ENCODE results near the gene SLC39A6. TPM values are rescaled to one million over a fixed set of nuclear protein-coding genes. Genes with fewer than 3 reads are reported as not detected.

The SLC39A6 gene
- total and polyA plus RNA-seq, 2 of the 13 experiments (the other 11 are each of a cell fraction or from before 2014, with no cell fraction given), result 41.7 to 59.2 TPM

DNA sequence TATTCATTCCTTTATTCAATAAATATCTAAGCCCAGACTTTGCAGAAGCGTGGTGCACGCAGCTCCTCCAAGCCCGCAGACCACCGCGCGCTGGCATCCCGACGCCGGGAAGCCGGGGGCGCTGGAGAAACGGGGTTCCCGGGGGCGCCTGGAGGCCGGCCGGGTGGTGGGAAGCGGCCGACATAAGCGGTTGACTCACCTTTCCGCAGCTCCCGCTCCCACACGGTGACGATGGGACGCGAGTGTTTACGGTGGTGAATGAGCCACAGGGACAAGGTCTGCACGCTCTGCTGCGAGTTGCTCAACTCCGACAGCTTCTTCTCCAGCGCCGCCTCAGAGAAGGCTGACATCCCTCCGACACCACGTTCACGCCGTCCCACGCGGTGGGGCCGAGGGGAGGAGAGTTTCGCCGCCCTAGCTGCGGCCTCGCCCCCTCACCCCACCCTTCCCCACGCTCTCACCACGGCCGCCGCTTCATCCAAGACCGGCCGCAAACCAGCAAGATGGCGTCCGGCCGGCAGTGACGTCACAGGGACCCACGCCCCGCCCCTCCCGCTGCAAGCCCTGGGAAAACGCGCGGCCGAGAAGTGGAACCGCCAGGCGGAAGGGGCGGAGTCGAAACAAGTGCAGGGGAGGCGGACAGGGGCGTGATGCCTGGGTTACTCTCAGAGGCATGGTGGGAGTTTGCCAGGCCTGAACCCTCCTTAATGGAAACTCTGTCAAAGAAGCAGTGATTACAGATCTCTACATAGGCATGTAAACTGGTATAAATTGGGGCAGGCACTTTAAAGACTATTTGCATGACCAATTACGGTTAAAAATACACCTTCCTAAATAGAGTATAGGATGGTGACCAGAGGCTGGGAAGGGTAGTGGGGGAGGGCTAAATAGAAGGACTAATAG is 61.8 kb downstream of the SLC39A6 start, which contains the start of gene RPRD1A (continued):
- TF ChIP-seq ZNF878 (CRISPR knock-in tag; IDR thresholded peaks at IDR 0.05) (0 out of 2 replicates have a peak, but pooled peaks have one; percentile 46), ZFYVE20 (CRISPR knock-in tag; IDR thresholded peaks at IDR 0.05; ENCODE audit: borderline replicate concordance, low read depth) (no peak), RFX5 (IDR thresholded peaks at IDR 0.05; ENCODE audit: low read depth, low read length) (peak; percentile 68; the same call in 1 of the 2 replicates), ZNF839 (CRISPR knock-in tag; IDR thresholded peaks at IDR 0.05; ENCODE audit: borderline replicate concordance) (no peak; the same call in 1 of the 2 replicates), ZFP62 (CRISPR knock-in tag; IDR thresholded peaks at IDR 0.05) (no peak), NCOR1 (IDR thresholded peaks at IDR 0.05; ENCODE audit: borderline replicate concordance, low read length) (no peak; the same call in 1 of the 2 replicates), TRIM24 (CRISPR knock-in tag; IDR thresholded peaks at IDR 0.05) (no peak), MIXL1 (CRISPR knock-in tag; IDR thresholded peaks at IDR 0.05) (no peak), ZNF562 (CRISPR knock-in tag; IDR thresholded peaks at IDR 0.05; ENCODE audit: borderline replicate concordance) (no peak), RBM39 (IDR thresholded peaks at IDR 0.05; ENCODE audit: low read depth, low read length, poor library complexity, severe bottlenecking) (no peak), FOXO1 (CRISPR knock-in tag; IDR thresholded peaks at IDR 0.05) (peak; percentile 47; the same call in 1 of the 2 replicates)
- TF ChIP-seq, protein P1, sequence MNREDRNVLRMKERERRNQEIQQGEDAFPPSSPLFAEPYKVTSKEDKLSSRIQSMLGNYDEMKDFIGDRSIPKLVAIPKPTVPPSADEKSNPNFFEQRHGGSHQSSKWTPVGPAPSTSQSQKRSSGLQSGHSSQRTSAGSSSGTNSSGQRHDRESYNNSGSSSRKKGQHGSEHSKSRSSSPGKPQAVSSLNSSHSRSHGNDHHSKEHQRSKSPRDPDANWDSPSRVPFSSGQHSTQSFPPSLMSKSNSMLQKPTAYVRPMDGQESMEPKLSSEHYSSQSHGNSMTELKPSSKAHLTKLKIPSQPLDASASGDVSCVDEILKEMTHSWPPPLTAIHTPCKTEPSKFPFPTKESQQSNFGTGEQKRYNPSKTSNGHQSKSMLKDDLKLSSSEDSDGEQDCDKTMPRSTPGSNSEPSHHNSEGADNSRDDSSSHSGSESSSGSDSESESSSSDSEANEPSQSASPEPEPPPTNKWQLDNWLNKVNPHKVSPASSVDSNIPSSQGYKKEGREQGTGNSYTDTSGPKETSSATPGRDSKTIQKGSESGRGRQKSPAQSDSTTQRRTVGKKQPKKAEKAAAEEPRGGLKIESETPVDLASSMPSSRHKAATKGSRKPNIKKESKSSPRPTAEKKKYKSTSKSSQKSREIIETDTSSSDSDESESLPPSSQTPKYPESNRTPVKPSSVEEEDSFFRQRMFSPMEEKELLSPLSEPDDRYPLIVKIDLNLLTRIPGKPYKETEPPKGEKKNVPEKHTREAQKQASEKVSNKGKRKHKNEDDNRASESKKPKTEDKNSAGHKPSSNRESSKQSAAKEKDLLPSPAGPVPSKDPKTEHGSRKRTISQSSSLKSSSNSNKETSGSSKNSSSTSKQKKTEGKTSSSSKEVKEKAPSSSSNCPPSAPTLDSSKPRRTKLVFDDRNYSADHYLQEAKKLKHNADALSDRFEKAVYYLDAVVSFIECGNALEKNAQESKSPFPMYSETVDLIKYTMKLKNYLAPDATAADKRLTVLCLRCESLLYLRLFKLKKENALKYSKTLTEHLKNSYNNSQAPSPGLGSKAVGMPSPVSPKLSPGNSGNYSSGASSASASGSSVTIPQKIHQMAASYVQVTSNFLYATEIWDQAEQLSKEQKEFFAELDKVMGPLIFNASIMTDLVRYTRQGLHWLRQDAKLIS (CRISPR knock-in tag; IDR thresholded peaks at IDR 0.05), result no peak
- TF ChIP-seq, protein P2, sequence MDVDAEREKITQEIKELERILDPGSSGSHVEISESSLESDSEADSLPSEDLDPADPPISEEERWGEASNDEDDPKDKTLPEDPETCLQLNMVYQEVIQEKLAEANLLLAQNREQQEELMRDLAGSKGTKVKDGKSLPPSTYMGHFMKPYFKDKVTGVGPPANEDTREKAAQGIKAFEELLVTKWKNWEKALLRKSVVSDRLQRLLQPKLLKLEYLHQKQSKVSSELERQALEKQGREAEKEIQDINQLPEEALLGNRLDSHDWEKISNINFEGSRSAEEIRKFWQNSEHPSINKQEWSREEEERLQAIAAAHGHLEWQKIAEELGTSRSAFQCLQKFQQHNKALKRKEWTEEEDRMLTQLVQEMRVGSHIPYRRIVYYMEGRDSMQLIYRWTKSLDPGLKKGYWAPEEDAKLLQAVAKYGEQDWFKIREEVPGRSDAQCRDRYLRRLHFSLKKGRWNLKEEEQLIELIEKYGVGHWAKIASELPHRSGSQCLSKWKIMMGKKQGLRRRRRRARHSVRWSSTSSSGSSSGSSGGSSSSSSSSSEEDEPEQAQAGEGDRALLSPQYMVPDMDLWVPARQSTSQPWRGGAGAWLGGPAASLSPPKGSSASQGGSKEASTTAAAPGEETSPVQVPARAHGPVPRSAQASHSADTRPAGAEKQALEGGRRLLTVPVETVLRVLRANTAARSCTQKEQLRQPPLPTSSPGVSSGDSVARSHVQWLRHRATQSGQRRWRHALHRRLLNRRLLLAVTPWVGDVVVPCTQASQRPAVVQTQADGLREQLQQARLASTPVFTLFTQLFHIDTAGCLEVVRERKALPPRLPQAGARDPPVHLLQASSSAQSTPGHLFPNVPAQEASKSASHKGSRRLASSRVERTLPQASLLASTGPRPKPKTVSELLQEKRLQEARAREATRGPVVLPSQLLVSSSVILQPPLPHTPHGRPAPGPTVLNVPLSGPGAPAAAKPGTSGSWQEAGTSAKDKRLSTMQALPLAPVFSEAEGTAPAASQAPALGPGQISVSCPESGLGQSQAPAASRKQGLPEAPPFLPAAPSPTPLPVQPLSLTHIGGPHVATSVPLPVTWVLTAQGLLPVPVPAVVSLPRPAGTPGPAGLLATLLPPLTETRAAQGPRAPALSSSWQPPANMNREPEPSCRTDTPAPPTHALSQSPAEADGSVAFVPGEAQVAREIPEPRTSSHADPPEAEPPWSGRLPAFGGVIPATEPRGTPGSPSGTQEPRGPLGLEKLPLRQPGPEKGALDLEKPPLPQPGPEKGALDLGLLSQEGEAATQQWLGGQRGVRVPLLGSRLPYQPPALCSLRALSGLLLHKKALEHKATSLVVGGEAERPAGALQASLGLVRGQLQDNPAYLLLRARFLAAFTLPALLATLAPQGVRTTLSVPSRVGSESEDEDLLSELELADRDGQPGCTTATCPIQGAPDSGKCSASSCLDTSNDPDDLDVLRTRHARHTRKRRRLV (CRISPR knock-in tag; IDR thresholded peaks at IDR 0.05), result peak; percentile 81; the same call in 1 of the 2 replicates
- TF ChIP-seq, protein P3, sequence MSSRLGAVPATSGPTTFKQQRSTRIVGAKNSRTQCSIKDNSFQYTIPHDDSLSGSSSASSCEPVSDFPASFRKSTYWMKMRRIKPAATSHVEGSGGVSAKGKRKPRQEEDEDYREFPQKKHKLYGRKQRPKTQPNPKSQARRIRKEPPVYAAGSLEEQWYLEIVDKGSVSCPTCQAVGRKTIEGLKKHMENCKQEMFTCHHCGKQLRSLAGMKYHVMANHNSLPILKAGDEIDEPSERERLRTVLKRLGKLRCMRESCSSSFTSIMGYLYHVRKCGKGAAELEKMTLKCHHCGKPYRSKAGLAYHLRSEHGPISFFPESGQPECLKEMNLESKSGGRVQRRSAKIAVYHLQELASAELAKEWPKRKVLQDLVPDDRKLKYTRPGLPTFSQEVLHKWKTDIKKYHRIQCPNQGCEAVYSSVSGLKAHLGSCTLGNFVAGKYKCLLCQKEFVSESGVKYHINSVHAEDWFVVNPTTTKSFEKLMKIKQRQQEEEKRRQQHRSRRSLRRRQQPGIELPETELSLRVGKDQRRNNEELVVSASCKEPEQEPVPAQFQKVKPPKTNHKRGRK (CRISPR knock-in tag; IDR thresholded peaks at IDR 0.05), result no peak
